GM12878 (cell line): ENCODE measurements around the gene CAND1. TPM values are rescaled to one million over a fixed set of nuclear protein-coding genes. Genes with fewer than 3 reads are reported as not detected.

ENCODE experiments used
- GABPA ChIP-seq: IDR thresholded peaks from 2 replicates; pipeline ENCODE4 v1.6.1; 2014; ENCODE audit warnings: antibody characterized with exemption, low read depth, mild to moderate bottlenecking, inconsistent platforms
- KLF5 ChIP-seq: fragments of 450-650 bp; IDR thresholded peaks from 2 replicates; pipeline ENCODE4 v1.6.1; 2014; ENCODE audit warnings: mild to moderate bottlenecking; ENCODE audit not compliant: partially characterized antibody
- USF1 ChIP-seq: IDR thresholded peaks from 2 replicates; pipeline ENCODE4 v1.6.1; 2011; ENCODE audit warnings: borderline replicate concordance, low read depth, mild to moderate bottlenecking, moderate library complexity, mixed read lengths, low read length; ENCODE audit not compliant: insufficient read depth; ENCODE audit errors: extremely low read length
- polyA plus RNA-seq, 11 experiments: library from polyadenylated mRNA; depleted of rRNA in 4 of 11; unstranded in 6 of 11; stranded (reverse) in 5 of 11; fragments of >200 nt; fragmentation: Nextera tagmentation in 4 of 11; fragmentation: Illumina TruSeq in 1 of 11; extraction: Ambion mirVana in 4 of 11; extraction: Trizol in 1 of 11; gene quantifications; 1 replicate in 1 of 11; 2 replicates in 10 of 11; pipeline versions ENCODE4 v1.2.1 to v1.2.3, GENCODE V29; 2011 to 2016; ENCODE audit warnings: inconsistent platforms in 2 of 11, missing spikeins in 2 of 11, low read depth in 1 of 11
- total RNA-seq, 4 experiments: library from RNA; depleted of rRNA in 3 of 4; stranded (reverse); fragments of >200 nt in 3 of 4; fragmentation: Illumina TruSeq in 1 of 4; extraction: Trizol in 1 of 4; gene quantifications; 2 replicates each; pipeline versions ENCODE4 v1.2.1 to v1.2.3, GENCODE V29; 2013 to 2021

CAND1 gene
- total and polyA plus RNA-seq, 10 of the 15 experiments (the other 5 are each of a cell fraction or from before 2014, with no cell fraction given) = 34.5 to 213 (median 96.0) TPM

- TF ChIP-seq USF1 (no peak), KLF5 (no peak), GABPA (no peak)
- TF ChIP-seq, all 136 proteins: peak for 0
Measured at GRCh38 chr12:67367843-67368242, 98.7 kb downstream of the CAND1 start (continued).
